H1 (cell line): ENCODE results near the gene SRSF6. TPM values are rescaled to one million over a fixed set of nuclear protein-coding genes. Genes with fewer than 3 reads are reported as not detected.

Source experiments
- CTCF ChIA-PET: fragments of 300-600 bp; sonication (Branson Sonifier 250); formaldehyde crosslinking; loops from one replicate; lab custom pipeline; 2021; ENCODE audit not compliant: partially characterized antibody; lab: Charles Lee
- POLR2A ChIA-PET: fragments of 300-600 bp; sonication (Branson Sonifier 250); formaldehyde crosslinking; loops from one replicate; lab custom pipeline; 2021; ENCODE audit warnings: inconsistent platforms; ENCODE audit not compliant: partially characterized antibody; lab: Charles Lee
- DNase-seq, 2 experiments: peaks; one replicate each; pipeline versions ENCODE4 v3.0.0 to v3.0.0-alpha.2; 2010 to 2022; ENCODE audit warnings: low spot score in 2 of 2, low read depth in 1 of 2, mixed read lengths in 1 of 2
- FAIRE-seq: peaks from 2 replicates; lab custom pipeline; 2011; peaks lifted over from hg19 to GRCh38; lab: Jason Lieb, UNC
- H2AFZ ChIP-seq: 2 replicates; pipeline ENCODE4 v1.8.1; 2012; ENCODE audit warnings: low read length, inconsistent platforms
- H2AK5ac ChIP-seq: 2 replicates; pipeline ENCODE4 v1.6.1; 2013; ENCODE audit warnings: low read depth, low read length
- H2BK120ac ChIP-seq: replicated peaks from 2 replicates; pipeline ENCODE3; 2013; ENCODE audit warnings: low read depth, low read length, inconsistent platforms
- H2BK12ac ChIP-seq: 2 replicates; pipeline ENCODE4 v1.6.1; 2013; ENCODE audit warnings: low read depth, low read length
- H2BK15ac ChIP-seq: 2 replicates; pipeline ENCODE4 v1.6.1; 2013; ENCODE audit warnings: low read length
- H2BK20ac ChIP-seq: 2 replicates; pipeline ENCODE4 v1.6.1; 2013; ENCODE audit warnings: low read length
- H2BK5ac ChIP-seq: 2 replicates; pipeline ENCODE4 v1.6.1; 2013; ENCODE audit warnings: low read depth, low read length
- H3K14ac ChIP-seq: 2 replicates; pipeline ENCODE4 v1.6.1; 2013; ENCODE audit warnings: inconsistent platforms; ENCODE audit not compliant: insufficient read length
- H3K18ac ChIP-seq: 2 replicates; pipeline ENCODE4 v1.6.1; 2013; ENCODE audit warnings: low read length; ENCODE audit errors: extremely low read depth
- H3K23ac ChIP-seq: 2 replicates; pipeline ENCODE4 v1.6.1; 2013; ENCODE audit warnings: inconsistent platforms; ENCODE audit not compliant: insufficient read length
- H3K23me2 ChIP-seq: 2 replicates; pipeline ENCODE4 v1.6.1; 2013; ENCODE audit warnings: low read depth, low read length
- H3K27ac ChIP-seq: 2 replicates; pipeline ENCODE4 v1.6.1; 2011; ENCODE audit warnings: low read depth, low read length, inconsistent platforms
- H3K27me3 ChIP-seq, 4 experiments: replicated peaks in 1 of 4; 1 replicate in 1 of 4; 2 replicates in 3 of 4; pipeline versions ENCODE4 v1.6.1 to v1.8.1; 2011 to 2013; ENCODE audit warnings: low read length in 3 of 4, mild to moderate bottlenecking in 3 of 4, inconsistent platforms in 2 of 4, mixed read lengths in 2 of 4, moderate library complexity in 1 of 4; ENCODE audit not compliant: control insufficient read depth in 3 of 4, insufficient read depth in 3 of 4; ENCODE audit errors: extremely low read depth in 1 of 4
- H3K36me3 ChIP-seq, 4 experiments: 2 replicates each; pipeline versions ENCODE4 v1.6.1 to v1.8.1; 2011 to 2013; ENCODE audit warnings: mild to moderate bottlenecking in 4 of 4, low read length in 3 of 4, moderate library complexity in 2 of 4, control low read depth in 1 of 4, inconsistent platforms in 1 of 4; ENCODE audit not compliant: insufficient read depth in 4 of 4, control insufficient read depth in 2 of 4
- H3K4ac ChIP-seq: replicated peaks from 2 replicates; pipeline ENCODE3; 2013; ENCODE audit warnings: low read length, low read depth, mixed read lengths, inconsistent platforms; ENCODE audit not compliant: insufficient read length
- H3K4me1 ChIP-seq, 4 experiments: replicated peaks in 1 of 4; 1 replicate in 1 of 4; 2 replicates in 3 of 4; pipeline versions ENCODE4 v1.6.1 to v1.8.1; 2011 to 2013; ENCODE audit warnings: low read length in 3 of 4, inconsistent platforms in 2 of 4, mixed read lengths in 1 of 4; ENCODE audit not compliant: insufficient read depth in 4 of 4, control insufficient read depth in 3 of 4
- H3K4me2 ChIP-seq, 2 experiments: 2 replicates each; pipeline versions ENCODE4 v1.6.1 to v1.8.1; 2011 to 2013; ENCODE audit warnings: low read depth in 2 of 2, low read length in 2 of 2, control low read depth in 1 of 2, inconsistent platforms in 1 of 2, mild to moderate bottlenecking in 1 of 2; ENCODE audit not compliant: insufficient read depth in 1 of 2
- H3K4me3 ChIP-seq, 4 experiments: fragments of 200-600, 300-600 bp in 1 of 4; sonication (generic), shearing (Covaris generic), sonication (Bioruptor Twin) in 1 of 4; 2 replicates each; pipeline versions ENCODE4 v1.5.1 to v1.8.1; 2011 to 2016; ENCODE audit warnings: low read length in 4 of 4, low read depth in 3 of 4, control low read depth in 2 of 4, inconsistent platforms in 2 of 4, mild to moderate bottlenecking in 2 of 4, mixed read lengths in 1 of 4, moderate library complexity in 1 of 4; ENCODE audit not compliant: insufficient read depth in 2 of 4; ENCODE audit errors: extremely low read depth in 1 of 4
- H3K56ac ChIP-seq: replicated peaks from 2 replicates; pipeline ENCODE3; 2013; ENCODE audit warnings: low read depth, mild to moderate bottlenecking, mixed read lengths, low read length, inconsistent platforms; ENCODE audit not compliant: insufficient read length
- H3K79me1 ChIP-seq: 2 replicates; pipeline ENCODE4 v1.6.1; 2013; ENCODE audit warnings: low read depth, low read length, control low read depth
- H3K79me2 ChIP-seq, 2 experiments: 2 replicates each; pipeline versions ENCODE4 v1.6.1 to v1.8.1; 2012 to 2013; ENCODE audit warnings: low read length in 2 of 2, mild to moderate bottlenecking in 2 of 2, inconsistent platforms in 1 of 2; ENCODE audit not compliant: insufficient read depth in 2 of 2, control insufficient read depth in 1 of 2
- H3K9ac ChIP-seq, 4 experiments: replicated peaks in 1 of 4; 1 replicate in 1 of 4; 2 replicates in 3 of 4; pipeline versions ENCODE4 v1.6.1 to v1.8.1; 2011 to 2013; ENCODE audit warnings: low read depth in 3 of 4, low read length in 3 of 4, control low read depth in 2 of 4, mild to moderate bottlenecking in 2 of 4, moderate library complexity in 2 of 4, inconsistent platforms in 1 of 4; ENCODE audit errors: extremely low read depth in 1 of 4
- H3K9me3 ChIP-seq, 2 experiments: 2 replicates each; pipeline versions ENCODE4 v1.6.1 to v1.8.1; 2012 to 2013; ENCODE audit warnings: mild to moderate bottlenecking in 2 of 2, moderate library complexity in 2 of 2, control low read depth in 1 of 2, inconsistent platforms in 1 of 2, low read depth in 1 of 2, low read length in 1 of 2, mixed read lengths in 1 of 2; ENCODE audit not compliant: insufficient read depth in 2 of 2
- H4K20me1 ChIP-seq, 2 experiments: replicated peaks in 1 of 2; 2 replicates each; pipeline versions ENCODE3 to v1.8.1; 2011 to 2013; ENCODE audit warnings: inconsistent platforms in 2 of 2, low read length in 2 of 2, mild to moderate bottlenecking in 1 of 2; ENCODE audit not compliant: insufficient read depth in 2 of 2, control insufficient read depth in 1 of 2
- H4K5ac ChIP-seq: 2 replicates; pipeline ENCODE4 v1.6.1; 2013; ENCODE audit warnings: low read length, low read depth, mixed read lengths, inconsistent platforms; ENCODE audit not compliant: insufficient read length
- H4K8ac ChIP-seq: 2 replicates; pipeline ENCODE4 v1.8.0; 2013; ENCODE audit warnings: mild to moderate bottlenecking, moderate library complexity, low read length, inconsistent platforms; ENCODE audit not compliant: insufficient read depth; ENCODE audit errors: extremely low read depth
- H4K91ac ChIP-seq: replicated peaks from 2 replicates; pipeline ENCODE3; 2013; ENCODE audit warnings: low read length, mixed read lengths, inconsistent platforms; ENCODE audit not compliant: insufficient read length
- CTBP2 ChIP-seq: IDR thresholded peaks from 2 replicates; pipeline ENCODE4 v1.7.0; 2011; ENCODE audit warnings: borderline replicate concordance, mild to moderate bottlenecking, moderate library complexity, mixed read lengths, low read length; ENCODE audit not compliant: insufficient read depth, insufficient read length
- SAP30 ChIP-seq: fragments of 300-600 bp; sonication (generic); IDR thresholded peaks from 2 replicates; pipeline ENCODE4 v1.7.1; 2012; ENCODE audit warnings: low read length, moderate library complexity, mild to moderate bottlenecking, inconsistent platforms; ENCODE audit not compliant: insufficient read depth, insufficient replicate concordance
- SP2 ChIP-seq: IDR thresholded peaks from 2 replicates; pipeline ENCODE4 v1.6.1; 2012; ENCODE audit warnings: mild to moderate bottlenecking, low read length, inconsistent platforms
- SRF ChIP-seq: IDR thresholded peaks from 2 replicates; pipeline ENCODE4 v1.6.1; 2011; ENCODE audit warnings: mild to moderate bottlenecking, low read depth, low read length, moderate library complexity
- YY1 ChIP-seq: IDR thresholded peaks from 2 replicates; pipeline ENCODE4 v1.6.1; 2011; ENCODE audit warnings: low read depth, mild to moderate bottlenecking, low read length
- WGBS, 2 experiments: shearing (Covaris generic) in 1 of 2; methylation state at CpG; one replicate each; pipeline versions ENCODE4 v1.1.6 to v1.1.7; 2013 to 2015; ENCODE audit warnings: low lambda C conversion rate in 2 of 2, mixed read lengths in 2 of 2, inconsistent platforms in 1 of 2, low coverage in 1 of 2, missing lambda C conversion rate in 1 of 2; ENCODE audit not compliant: insufficient replicate concordance in 2 of 2, insufficient coverage in 1 of 2, insufficient read length in 1 of 2; ENCODE audit errors: extremely low coverage in 1 of 2, missing lambda C conversion rate in 1 of 2; 5-methylcytosine and 5-hydroxymethylcytosine counted together
- polyA plus RNA-seq, 7 experiments: library from polyadenylated mRNA; depleted of rRNA in 3 of 7; stranded (reverse) in 5 of 7; unstranded in 2 of 7; fragments of >200 nt in 5 of 7; fragments of 200-250 nt in 2 of 7; gene quantifications; 1 replicate in 5 of 7; 2 replicates in 1 of 7; 4 replicates in 1 of 7; pipeline versions ENCODE4 v1.2.1 to v1.2.3, GENCODE V29; 2011 to 2013; ENCODE audit warnings: missing spikeins in 2 of 7, mixed read lengths in 2 of 7
- total RNA-seq: library from RNA; stranded (reverse); fragmentation: NEBNext Ultra II Directional; extraction: Animal tissue kit (Norgen Biotek cat#: 25700); gene quantifications from 2 replicates; pipeline ENCODE4 v1.2.1, GENCODE V29; 2021
- TF ChIP-seq, protein P1 (sequence below), 3 experiments: IDR thresholded peaks; 1 replicate in 2 of 3; 2 replicates in 1 of 3; pipeline versions ENCODE4 v1.5.1 to v1.6.1; 2011; ENCODE audit warnings: low read length in 3 of 3, mild to moderate bottlenecking in 3 of 3, inconsistent platforms in 2 of 3, low read depth in 1 of 3, moderate library complexity in 1 of 3; ENCODE audit not compliant: insufficient read depth in 1 of 3; ENCODE audit errors: control extremely low read depth in 1 of 3

Gene SRSF6
- total and polyA plus RNA-seq, 2 of the 8 experiments (the other 6 are each of a cell fraction or from before 2014, with no cell fraction given), result 48.0 to 171 TPM

DNA sequence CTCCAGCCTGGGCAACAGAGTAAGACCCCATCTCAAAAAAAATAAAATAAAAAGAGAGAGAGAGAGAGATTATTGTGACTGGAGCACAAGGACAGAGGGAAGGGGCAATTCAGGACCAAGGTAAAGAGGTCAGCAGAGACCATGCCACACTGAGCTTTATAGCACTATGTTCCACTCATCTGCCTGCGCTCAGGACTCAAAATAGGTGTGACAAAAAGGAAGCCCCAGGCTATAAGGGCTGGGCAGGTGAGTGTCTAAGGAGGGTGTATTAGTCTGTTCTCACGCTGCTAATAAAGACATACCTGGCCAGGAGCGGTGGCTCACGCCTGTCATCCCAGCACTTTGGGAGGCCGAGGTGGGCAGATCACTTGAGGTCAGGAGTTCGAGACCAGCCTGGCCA lies 23.1 kb upstream of the SRSF6 start:
- H3K14ac ChIP-seq, result no peak overlapping the region
- no peak overlapping the region for H3K9ac ChIP-seq
- peaks cover 3 to 13% (median 6%) of the 10 kb centered on the region in 4 experiments; a peak in 5 of 7 replicates for H3K4me1 ChIP-seq
- DNase-seq (no peak), FAIRE-seq (no peak)
- ChIA-PET POLR2A (interaction anchor here (1.5 kb wide), 1 partner anchor 23 kb away, joined by 7 read pairs; the partner anchor contains the start of gene SRSF6), CTCF (interaction anchor here (1.0 kb wide), 1 partner anchor 218 kb away, joined by 4 read pairs; no protein-coding TSS in a partner anchor)
- no peak overlapping the region for H2BK15ac ChIP-seq
- H3K56ac ChIP-seq, result no peak overlapping the region
- H4K5ac ChIP-seq, result no peak overlapping the region
- no peaks in the 10 kb centered on the region for H4K20me1 ChIP-seq
- H3K27ac ChIP-seq, result no peak overlapping the region
- no peak overlapping the region for H2BK20ac ChIP-seq
- H3K79me2 ChIP-seq, result no peaks in the 10 kb centered on the region
- no peaks in the 10 kb centered on the region for H3K23me2 ChIP-seq
- no peak overlapping the region for H3K4me2 ChIP-seq
- no peak overlapping the region for H2BK5ac ChIP-seq
- no peak overlapping the region for H3K18ac ChIP-seq
- no peak overlapping the region for H2BK12ac ChIP-seq
- no peak overlapping the region for H2BK120ac ChIP-seq
- no peaks in the 10 kb centered on the region for H3K9me3 ChIP-seq
- H4K91ac ChIP-seq, result no peak overlapping the region
- H3K4me3 ChIP-seq, result no peak overlapping the region
- no peak overlapping the region for H2AFZ ChIP-seq
- H3K79me1 ChIP-seq, result no peaks in the 10 kb centered on the region
- H3K27me3 ChIP-seq, result no peaks in the 10 kb centered on the region; a peak in 1 of 7 replicates
- H4K8ac ChIP-seq, result no peak overlapping the region
- 92% methylated on average over 6 of the region's 6 CpGs; no CpG with 5 or more reads in 1 of the 2 experiments for WGBS, 2 experiments
- no peak overlapping the region for H2AK5ac ChIP-seq
- TF ChIP-seq CTBP2, result no peak
- TF ChIP-seq, protein P1, sequence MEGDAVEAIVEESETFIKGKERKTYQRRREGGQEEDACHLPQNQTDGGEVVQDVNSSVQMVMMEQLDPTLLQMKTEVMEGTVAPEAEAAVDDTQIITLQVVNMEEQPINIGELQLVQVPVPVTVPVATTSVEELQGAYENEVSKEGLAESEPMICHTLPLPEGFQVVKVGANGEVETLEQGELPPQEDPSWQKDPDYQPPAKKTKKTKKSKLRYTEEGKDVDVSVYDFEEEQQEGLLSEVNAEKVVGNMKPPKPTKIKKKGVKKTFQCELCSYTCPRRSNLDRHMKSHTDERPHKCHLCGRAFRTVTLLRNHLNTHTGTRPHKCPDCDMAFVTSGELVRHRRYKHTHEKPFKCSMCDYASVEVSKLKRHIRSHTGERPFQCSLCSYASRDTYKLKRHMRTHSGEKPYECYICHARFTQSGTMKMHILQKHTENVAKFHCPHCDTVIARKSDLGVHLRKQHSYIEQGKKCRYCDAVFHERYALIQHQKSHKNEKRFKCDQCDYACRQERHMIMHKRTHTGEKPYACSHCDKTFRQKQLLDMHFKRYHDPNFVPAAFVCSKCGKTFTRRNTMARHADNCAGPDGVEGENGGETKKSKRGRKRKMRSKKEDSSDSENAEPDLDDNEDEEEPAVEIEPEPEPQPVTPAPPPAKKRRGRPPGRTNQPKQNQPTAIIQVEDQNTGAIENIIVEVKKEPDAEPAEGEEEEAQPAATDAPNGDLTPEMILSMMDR (IDR thresholded peaks at IDR 0.05; ENCODE audit: control extremely low read depth in 1 of 3, insufficient read depth in 1 of 3, low read depth in 1 of 3, low read length in 3 of 3), result no peak
- no peak for TF ChIP-seq YY1
- TF ChIP-seq SP2, result no peak
- no peak for TF ChIP-seq SAP30
- no peak for TF ChIP-seq SRF
- H3K4ac ChIP-seq, result no peak overlapping the region
- no peaks in the 10 kb centered on the region for H3K36me3 ChIP-seq
- H3K23ac ChIP-seq, result no peak overlapping the region
